Activated CD8-positive, alpha-beta memory T cell treated with anti-CD3 and anti-CD28 coated beads for 24 hours (primary cell): ENCODE measurements around the gene PELI1.

Experiments
- DNase-seq: peaks from one replicate; pipeline ENCODE4 v3.0.0-alpha.2; 2020

PELI1 gene

GRCh38 chr2:64151476-64151875, 7.3 kb upstream of the PELI1 start:
- no peak for DNase-seq

GRCh38 chr2:64145714-64146113, 1.5 kb upstream of the PELI1 start:
- DNase-seq = no peak

GRCh38 chr2:64145119-64145518, 899 bp upstream of the PELI1 start:
- no peak for DNase-seq

GRCh38 chr2:64143169-64144056, 807 bp downstream of the PELI1 start:
- no peak for DNase-seq

GRCh38 chr2:64142741-64143168, 1.5 kb downstream of the PELI1 start:
- no peak for DNase-seq

GRCh38 chr2:64141674-64142405, 2.4 kb downstream of the PELI1 start:
- no peak for DNase-seq

GRCh38 chr2:64140665-64141200, 3.5 kb downstream of the PELI1 start:
- no peak for DNase-seq

- no peak for DNase-seq
Observed at GRCh38 chr2:64139956-64140355, 4.3 kb downstream of the PELI1 start.

GRCh38 chr2:64137996-64138395, 6.2 kb downstream of the PELI1 start:
- no peak for DNase-seq

GRCh38 chr2:64137567-64137966, 6.7 kb downstream of the PELI1 start:
- no peak for DNase-seq

GRCh38 chr2:64135421-64135820, 8.8 kb downstream of the PELI1 start:
- DNase-seq = no peak

GRCh38 chr2:64134813-64135212, 9.4 kb downstream of the PELI1 start:
- DNase-seq = no peak

- DNase-seq = no peak
Observed at GRCh38 chr2:64133828-64134227, 10.4 kb downstream of the PELI1 start.

- no peak for DNase-seq
Observed at GRCh38 chr2:64133354-64133753, 10.9 kb downstream of the PELI1 start.

GRCh38 chr2:64130333-64130732, 13.9 kb downstream of the PELI1 start:
- no peak for DNase-seq

- DNase-seq = no peak
Observed at GRCh38 chr2:64128943-64129391, 15.3 kb downstream of the PELI1 start.

- DNase-seq = no peak
Observed at GRCh38 chr2:64128406-64128805, 15.8 kb downstream of the PELI1 start.

- DNase-seq = no peak
Observed at GRCh38 chr2:64127119-64127518, 17.1 kb downstream of the PELI1 start.

GRCh38 chr2:64126601-64127000, 17.6 kb downstream of the PELI1 start:
- DNase-seq = no peak

GRCh38 chr2:64124571-64124970, 19.6 kb downstream of the PELI1 start:
- no peak for DNase-seq

GRCh38 chr2:64124168-64124567, 20.1 kb downstream of the PELI1 start:
- DNase-seq = no peak

GRCh38 chr2:64123740-64124139, 20.5 kb downstream of the PELI1 start:
- DNase-seq = no peak

- DNase-seq = no peak
Observed at GRCh38 chr2:64122358-64122757, 21.9 kb downstream of the PELI1 start.

- no peak for DNase-seq
Observed at GRCh38 chr2:64120928-64121327, 23.3 kb downstream of the PELI1 start.
